Astrocyte of the spinal cord (primary cell): ENCODE data around the gene CBLN2.

Experiments
- DNase-seq: peaks from one replicate; pipeline ENCODE4 v3.0.0; 2011; ENCODE audit warnings: low read depth, low spot score
- H3K4me3 ChIP-seq: 2 replicates; pipeline ENCODE4 v1.5.1; 2011; ENCODE audit warnings: low read depth, mild to moderate bottlenecking, low read length, moderate library complexity
- in situ Hi-C: cut with HindIII; loops from 2 replicates; pipeline ENCODE4 v1.10.0; 2017; ENCODE audit warnings: low sequenced_read_pairs
- TF ChIP-seq, protein P1 (sequence below): IDR thresholded peaks from 2 replicates; pipeline ENCODE4 v1.5.1; 2012; ENCODE audit warnings: low read depth, mild to moderate bottlenecking, low read length, inconsistent platforms

The CBLN2 gene

DNA sequence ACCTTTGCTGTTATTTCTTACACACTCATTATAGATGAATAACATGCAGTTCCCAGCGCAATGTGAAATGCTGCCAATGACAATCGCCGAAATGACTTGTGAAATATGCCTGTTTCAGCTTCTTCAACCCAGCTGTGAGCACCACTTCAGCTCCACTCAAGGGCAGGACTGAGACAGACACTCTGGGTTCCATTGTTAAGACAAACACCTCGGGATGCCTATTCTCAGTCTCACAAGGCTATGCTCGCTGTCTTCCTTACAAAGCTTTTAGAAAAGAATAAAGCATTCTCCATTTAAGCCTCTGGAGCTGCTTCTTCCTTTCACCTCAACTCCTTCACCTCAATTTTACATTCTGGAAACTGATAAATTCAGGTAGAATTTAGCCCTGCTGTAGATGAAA lies 4.2 kb downstream of the CBLN2 start:
- in situ Hi-C loops = no loop called here
- H3K4me3 ChIP-seq = no peak overlapping the region
- TF ChIP-seq, protein P1, sequence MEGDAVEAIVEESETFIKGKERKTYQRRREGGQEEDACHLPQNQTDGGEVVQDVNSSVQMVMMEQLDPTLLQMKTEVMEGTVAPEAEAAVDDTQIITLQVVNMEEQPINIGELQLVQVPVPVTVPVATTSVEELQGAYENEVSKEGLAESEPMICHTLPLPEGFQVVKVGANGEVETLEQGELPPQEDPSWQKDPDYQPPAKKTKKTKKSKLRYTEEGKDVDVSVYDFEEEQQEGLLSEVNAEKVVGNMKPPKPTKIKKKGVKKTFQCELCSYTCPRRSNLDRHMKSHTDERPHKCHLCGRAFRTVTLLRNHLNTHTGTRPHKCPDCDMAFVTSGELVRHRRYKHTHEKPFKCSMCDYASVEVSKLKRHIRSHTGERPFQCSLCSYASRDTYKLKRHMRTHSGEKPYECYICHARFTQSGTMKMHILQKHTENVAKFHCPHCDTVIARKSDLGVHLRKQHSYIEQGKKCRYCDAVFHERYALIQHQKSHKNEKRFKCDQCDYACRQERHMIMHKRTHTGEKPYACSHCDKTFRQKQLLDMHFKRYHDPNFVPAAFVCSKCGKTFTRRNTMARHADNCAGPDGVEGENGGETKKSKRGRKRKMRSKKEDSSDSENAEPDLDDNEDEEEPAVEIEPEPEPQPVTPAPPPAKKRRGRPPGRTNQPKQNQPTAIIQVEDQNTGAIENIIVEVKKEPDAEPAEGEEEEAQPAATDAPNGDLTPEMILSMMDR = no peak
- no peak for DNase-seq

GRCh38 chr18:72530622-72531021 lies 13.5 kb downstream of the CBLN2 start:
- TF ChIP-seq, protein P1 = no peak
- in situ Hi-C loops = no loop called here
- H3K4me3 ChIP-seq = no peak overlapping the region
- DNase-seq = peak; percentile 11

DNA sequence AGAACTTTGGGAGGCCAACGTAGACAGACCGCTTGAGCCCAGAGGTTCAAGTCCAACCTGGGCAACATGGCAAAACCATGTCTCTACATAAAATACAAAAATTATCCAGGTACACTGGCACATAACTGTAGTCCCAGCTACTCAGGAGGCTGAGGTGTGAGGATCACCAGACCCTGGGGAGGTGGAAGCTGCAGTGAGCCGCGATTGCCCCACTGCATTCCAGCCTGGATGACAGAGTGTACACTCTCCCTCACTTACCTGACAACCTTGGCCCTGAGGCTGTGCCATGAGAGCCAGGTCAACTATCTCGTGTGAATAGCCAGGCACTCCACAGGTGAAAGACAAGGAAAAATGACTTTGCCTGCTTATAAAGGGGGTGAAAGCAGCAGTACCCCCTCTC lies 39.3 kb downstream of the CBLN2 start:
- H3K4me3 ChIP-seq = no peak overlapping the region
- DNase-seq = no peak
- in situ Hi-C loops = no loop called here
- TF ChIP-seq, protein P1 = no peak

GRCh38 chr18:72502671-72503431 lies 41.3 kb downstream of the CBLN2 start:
- in situ Hi-C loops = no loop called here
- H3K4me3 ChIP-seq = no peak overlapping the region
- TF ChIP-seq, protein P1 = no peak
- DNase-seq = no peak

DNA sequence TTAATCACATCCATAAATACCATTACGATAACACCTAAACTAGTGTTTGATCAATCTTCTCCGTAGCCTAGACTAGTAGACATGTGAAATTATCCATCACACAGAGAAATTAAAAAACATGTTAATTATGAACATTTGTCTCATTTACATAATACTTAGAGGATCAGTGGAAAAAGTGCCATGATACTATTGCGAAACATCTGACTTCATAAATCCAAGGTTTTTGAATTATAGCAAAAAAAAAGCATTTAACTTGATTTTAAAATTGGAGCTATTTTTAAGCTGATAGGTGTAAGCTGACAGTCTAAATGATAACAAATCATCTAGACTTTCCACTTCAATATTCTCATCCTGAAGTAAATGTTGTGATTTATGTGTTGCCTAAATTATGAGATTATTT lies 51.6 kb downstream of the CBLN2 start:
- no peak for DNase-seq
- TF ChIP-seq, protein P1 = no peak
- in situ Hi-C loops = no loop called here
- H3K4me3 ChIP-seq = no peak overlapping the region
